T-helper 2 cell (primary cell): ENCODE results near the gene SPATA13.

Experiments used
- DNase-seq, 5 experiments: peaks; one replicate each; pipeline versions ENCODE4 v3.0.0 to v3.0.0-alpha.2; 2012 to 2022

SPATA13 gene

DNA sequence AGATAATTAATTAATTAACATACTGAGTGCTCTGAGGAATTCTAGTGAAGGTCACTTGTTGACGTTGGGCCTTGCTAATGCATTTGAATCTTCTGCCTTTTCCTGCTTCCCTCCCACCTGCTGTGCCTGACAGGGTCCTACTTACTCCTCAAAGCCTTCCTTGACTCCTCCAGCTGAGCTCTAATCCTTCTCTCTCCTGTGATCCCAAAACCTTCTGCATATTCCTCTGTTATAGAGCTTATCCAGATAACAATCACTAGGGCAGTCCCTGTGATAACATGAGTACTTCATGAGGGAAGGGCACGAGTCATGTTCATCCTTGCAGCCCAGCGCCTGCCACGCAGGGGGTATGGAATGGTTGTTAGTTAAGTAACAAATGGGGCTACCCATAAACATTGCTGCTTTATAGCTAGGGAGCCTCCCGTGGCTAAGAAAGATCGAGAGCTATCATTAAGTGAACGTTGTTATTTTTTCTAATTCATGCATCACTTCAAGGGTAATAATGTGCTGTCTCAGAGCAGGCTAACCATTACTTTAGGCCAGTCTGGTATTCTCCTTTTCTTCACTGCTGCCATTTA, 19.1 kb upstream of the SPATA13 start:
- no peak for DNase-seq

DNA sequence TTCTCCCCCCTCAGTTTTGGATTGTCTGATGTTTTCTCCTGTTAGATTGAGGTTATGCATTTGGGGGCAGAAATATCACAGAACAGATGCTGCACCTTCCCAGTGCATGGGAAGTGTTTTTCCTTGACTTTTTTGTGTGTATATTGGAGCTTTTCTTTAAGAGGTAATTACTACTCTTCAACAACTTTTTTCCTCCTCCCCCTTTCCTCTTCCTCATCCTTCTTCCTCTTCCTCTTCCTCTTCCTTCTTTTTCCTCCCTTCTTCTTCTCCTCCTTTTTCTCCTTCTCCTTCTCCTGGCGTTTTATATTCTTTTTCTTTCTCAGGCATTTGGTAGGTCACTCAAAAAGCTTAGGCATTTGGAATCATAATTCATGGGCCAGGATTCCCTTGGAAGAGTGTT, 18.1 kb upstream of the SPATA13 start:
- DNase-seq = no peak

DNA sequence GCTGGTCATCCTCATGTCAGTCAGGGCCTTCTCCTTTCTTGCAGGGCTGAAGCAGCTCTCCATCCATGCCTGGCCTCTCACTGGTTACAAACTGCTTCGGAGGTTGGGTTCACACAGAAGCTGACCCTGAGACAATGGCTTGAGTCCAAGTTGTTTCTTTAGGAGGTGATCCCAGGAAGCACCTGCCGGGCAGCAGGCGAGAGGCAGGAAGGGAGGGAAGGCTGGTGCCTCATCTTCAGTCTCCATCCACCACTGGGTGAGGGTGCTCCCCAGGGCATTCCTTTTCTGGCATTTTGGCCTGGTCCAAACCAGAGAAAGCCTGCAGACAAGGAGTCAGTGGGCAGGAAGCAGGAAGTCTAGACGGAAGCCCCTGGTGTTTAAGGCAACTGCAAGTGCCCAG, 17.6 kb upstream of the SPATA13 start:
- no peak for DNase-seq

DNA sequence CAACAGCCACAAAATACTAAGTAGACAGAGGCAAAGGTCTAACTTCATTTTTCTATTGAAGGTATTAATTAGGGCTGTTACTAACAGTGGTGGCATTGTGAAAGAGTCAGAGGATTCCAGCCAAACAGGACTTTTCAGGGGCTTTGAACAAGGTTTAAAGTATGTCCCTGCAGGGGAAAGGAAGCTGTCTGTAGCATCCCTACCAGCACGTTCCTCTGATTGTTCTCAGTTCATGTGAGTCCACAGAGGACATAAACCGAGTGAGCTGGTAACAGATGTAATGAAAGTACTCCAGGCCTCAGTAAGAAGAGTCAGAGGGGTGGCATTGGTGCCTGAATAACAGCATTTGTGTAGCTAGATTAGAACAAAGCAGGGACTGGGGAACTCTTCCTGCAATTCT, 15.3 kb upstream of the SPATA13 start:
- no peak for DNase-seq

DNA sequence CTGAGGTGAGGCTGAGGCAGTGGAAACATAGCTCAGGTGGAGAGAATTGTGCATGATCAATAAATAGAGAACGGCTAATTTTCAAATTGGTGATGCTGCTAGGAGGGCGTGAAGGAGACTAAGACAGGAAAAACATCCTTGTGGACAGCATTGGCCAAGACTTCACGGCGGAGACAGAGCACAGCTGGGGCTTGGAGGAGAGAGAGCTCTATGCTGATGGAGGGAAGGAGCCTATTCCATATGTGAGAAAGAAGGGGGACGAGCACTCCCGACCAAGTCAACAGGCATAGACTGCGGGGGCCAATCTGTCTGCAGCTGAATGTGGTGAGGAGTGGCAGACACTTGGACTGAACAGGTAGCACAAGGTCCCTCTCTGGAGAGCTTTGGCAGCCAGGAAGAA, 14.8 kb upstream of the SPATA13 start:
- no peak for DNase-seq

DNA sequence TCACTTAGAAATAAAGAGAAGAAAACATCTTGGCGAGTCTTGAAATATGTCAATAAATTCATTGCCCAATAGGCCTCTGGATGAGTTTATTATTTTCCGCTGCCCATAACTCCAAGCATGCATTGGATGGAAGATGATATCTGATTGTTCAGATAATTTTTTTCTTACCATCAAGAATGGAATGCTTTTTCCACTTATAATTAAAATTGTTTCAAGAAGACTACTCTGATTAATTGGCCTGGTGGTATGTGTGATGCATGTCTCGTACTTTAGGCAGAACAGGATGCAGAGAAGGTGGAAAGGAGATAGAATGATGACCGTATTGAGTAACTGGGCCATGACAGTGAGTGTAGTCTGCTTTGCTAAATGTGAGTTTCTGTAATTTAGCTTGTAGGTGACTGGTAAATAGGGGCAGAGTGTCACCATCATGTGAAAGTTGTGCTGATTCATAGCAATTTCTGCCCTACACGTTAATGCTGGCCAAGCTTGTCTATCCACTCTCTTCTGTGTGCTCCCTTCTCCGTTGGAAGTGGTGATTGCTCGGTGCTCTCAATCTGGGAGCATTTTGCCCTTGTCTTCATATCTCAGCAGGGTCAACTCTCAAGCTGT, 13.5 kb upstream of the SPATA13 start:
- no peak for DNase-seq

DNA sequence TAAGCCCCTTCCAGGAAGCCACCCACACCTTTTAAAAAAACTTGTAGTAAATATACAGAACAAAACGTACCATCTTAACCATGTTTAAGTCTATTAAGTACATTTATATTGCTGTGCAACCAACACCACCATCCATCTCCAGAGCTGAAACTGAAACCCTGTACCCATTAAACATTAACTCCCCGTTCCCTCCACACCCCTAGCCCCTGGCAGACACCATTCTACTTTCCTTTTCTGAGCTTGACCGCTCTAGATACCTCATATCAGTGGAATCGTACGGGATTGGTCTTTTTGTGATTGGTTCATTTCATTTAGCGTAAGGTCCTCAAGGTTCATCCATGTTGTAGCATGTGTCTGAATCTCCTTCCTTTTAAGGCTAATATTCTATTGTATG, 13.0 kb upstream of the SPATA13 start:
- no peak for DNase-seq

DNA sequence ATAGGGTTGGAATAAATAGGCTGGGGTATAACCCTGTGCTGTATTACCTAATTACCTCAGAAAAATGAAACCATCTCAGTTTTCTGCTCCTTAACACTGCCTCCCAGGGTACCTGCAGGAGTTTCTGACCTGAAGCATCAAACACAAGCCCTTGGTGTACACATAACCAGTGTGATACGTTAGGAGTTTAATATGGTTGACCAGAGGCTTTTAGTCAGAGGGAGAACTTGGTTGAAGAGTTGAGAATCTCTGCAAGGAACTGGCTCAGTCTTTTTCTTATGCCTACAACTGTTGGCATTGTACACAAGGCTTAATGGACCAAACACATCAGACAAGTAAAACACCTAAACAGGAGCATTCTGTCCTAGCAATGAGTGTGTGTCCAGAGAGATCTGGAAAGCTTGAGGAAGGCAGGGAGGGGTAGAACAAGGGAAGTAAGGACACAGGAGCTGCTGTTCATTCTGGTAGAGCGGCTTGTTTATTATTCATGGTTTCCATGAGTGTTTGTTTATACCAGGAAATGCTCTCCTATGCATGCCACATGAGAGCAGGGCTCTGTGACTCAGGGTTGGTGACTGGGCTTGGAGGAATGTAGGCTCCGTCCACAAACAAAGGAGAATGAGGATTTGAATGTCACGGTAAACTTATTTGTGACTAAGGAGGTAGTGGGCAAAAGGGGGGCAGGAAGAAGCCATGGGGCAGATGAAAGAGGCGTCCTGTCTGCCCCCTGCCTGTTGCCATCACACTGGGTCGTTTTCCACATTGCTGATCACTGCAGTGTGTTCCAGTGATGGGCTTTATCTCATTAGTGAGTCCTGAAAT, 11.9 kb upstream of the SPATA13 start:
- no peak for DNase-seq

DNA sequence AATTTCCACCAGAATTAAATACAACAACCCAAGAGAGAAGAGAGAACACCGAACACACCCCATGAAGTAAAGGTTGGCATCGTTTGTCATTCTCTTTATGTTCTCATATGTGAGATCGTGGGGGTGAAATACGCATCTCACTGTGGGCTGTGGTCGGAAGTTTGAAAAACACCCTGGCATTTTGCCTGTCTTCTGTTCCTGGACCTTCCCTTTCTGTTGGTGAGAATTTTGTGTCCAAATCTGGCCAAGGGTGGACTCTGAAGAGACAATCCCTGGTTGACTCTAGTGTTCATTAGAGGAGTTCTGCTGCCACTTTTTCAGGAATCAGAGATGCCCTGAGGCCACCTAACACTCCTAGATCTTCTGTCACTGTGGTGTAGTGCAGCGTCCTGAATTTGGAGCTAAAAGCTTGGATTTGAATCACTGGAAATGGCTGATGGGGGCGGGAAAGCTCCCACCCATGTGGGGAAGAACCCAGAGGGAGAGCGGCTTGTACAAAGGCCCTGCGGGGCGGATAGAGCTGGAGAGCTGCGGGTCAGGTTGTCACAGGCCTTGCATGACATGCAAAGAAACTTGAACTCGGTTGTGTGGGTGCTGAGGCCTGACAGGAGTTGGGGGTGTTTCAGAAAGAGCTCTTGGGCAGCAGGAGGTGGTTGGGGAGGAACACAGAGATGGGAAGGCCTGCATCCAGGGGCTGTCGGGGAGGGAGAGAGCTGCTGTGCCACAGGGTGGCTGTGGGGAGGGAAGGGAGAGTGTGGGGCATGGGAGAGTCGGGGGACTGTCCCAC, 11.1 kb upstream of the SPATA13 start:
- DNase-seq = no peak

DNA sequence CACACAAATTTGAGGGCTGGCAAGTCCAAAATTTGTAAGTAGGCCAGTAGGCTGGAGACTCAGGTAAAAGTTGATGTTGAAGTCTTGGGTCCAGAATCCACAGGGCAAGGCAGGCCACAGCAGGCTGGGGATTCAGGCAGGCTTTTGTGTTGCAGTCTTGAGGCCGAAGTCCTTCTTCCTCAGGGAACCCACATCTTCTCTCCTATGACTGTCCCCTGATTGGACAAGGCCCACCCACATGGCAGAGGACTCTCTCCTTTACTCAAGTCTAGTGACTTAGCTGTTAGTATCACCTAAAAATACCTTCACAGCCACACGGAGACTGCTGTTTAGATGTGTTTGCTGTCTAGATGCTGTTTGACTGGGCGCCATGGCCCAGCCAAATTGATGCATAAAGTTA, 9.9 kb upstream of the SPATA13 start:
- DNase-seq = no peak

DNA sequence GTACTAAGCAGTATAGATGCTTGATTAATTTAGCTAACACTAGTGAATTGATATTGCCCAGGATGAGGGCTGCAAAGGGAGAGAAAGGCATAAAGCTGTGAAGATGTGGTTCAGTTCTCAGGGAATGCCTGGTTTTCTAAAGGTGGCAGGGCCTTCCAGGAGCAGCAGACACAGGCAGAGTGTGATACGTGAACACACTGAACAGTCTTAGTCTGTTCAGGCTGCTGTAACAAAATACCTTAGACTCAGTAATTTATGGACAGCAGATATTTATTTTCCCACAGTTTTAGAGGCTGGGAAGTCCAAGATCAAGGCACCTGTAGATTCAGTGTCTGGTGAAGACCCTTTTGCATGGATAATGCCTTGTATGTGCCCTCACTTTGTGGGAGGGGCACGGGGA, 8.7 kb upstream of the SPATA13 start:
- DNase-seq = no peak

DNA sequence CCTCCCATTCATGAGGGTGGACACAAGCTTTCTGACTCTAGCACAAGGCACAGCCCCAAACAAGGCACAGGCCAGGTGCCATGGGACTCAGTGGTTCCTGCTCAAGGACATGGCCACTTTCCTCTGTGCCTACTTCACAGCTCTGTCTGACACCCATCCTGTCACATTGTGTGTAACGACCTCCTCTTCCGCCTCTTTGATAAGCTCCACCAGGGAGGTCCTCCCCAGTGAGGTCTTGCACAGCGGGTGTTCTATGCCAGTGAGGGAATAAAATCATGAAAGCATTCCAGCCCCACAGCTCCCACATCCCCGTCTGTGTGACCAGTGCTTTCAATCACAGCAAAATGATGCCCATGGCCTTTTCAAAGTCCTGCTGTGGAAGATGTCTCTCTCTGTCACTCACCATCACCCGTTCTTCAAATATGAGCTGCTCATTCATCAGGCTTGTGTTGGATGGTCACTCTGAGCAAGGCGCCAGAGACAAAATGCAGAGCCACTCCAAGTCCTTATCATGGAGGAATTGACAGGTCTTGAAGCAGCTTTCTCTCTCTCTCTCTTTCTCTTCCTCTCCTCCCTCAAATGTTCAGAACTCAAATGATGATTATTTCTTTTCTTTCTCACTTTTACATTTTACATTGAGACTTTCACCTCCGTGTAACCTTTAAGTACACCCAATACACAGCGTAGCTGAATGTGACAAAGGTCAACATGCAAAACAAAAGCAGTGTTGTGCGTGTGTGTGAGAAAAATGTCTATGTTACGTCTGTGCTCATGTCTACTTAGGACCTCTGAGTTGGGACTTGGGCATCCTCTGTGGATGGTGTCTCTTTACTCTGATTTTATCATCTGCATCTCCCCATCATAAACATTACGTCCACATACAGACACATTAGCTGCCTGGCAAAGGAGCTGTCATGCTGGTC, 8.0 kb upstream of the SPATA13 start:
- no peak for DNase-seq

DNA sequence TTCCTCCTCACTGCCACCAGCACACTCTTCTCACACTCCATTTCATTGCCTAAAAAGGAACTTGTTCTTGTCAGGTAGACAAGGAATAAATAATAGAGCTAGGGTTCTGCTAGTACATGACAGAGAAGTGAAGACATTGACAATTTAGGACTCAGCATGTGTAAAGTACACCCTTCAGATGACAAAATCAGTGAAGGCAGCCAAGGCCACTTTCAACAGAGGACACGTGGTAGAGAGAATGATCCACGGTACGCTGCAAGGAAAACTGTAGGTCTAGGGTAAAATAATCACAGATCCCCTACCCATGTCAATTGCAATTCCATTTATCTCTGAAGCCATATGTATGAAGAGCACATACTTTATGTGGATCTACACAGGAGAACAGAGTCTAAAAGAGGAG, 7.2 kb upstream of the SPATA13 start:
- no peak for DNase-seq

DNA sequence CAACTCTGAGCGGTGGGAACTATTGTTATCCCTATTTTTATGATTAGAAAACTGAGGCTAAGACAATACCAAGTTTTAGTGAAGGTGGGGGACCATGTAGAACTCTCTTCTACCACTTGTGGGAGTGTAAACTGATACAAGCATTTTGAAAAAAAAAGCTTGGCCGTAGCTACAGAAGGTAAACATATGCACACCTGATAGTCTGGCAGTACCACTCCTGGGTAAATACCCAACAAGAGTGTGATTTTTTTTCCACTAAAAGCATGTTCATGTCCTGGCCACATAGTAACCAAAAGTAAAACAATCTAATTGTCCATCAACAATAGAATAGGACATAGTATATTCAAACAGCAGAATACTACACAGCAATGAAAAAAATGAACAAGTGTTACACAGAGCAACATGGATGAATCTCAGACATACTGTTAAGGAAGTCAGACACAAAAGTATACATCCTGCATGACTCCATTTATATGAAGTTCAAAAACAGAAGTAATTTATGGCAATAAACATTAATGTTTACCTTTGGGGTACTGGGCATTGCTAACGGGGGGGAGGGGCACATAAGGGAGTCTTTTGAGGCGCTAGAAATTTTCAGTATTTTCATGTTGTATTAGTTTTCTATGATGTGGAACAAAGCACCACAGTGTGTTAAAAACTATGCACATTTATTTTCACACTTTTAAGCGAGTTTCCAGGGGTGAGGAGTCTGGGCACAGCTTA, 6.4 kb upstream of the SPATA13 start:
- DNase-seq = no peak

DNA sequence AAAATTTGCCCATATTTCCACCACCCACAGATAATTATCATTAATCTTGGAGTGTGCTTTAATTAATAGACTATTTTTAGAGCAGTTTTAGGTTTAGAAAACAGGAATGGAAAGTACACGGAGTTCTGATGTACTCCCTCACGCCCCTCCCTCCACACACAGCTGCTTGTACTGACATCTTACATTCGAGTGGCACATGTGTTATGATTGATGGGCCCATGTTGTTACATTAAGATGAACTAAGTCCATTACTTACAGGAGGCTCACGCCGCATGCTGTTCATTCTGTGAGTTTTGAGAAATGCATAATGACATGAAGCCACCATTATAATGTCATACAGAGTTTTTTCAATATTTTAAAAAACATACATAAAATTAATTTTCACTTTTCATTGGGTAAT, 1.2 kb upstream of the SPATA13 start:
- DNase-seq = no peak

DNA sequence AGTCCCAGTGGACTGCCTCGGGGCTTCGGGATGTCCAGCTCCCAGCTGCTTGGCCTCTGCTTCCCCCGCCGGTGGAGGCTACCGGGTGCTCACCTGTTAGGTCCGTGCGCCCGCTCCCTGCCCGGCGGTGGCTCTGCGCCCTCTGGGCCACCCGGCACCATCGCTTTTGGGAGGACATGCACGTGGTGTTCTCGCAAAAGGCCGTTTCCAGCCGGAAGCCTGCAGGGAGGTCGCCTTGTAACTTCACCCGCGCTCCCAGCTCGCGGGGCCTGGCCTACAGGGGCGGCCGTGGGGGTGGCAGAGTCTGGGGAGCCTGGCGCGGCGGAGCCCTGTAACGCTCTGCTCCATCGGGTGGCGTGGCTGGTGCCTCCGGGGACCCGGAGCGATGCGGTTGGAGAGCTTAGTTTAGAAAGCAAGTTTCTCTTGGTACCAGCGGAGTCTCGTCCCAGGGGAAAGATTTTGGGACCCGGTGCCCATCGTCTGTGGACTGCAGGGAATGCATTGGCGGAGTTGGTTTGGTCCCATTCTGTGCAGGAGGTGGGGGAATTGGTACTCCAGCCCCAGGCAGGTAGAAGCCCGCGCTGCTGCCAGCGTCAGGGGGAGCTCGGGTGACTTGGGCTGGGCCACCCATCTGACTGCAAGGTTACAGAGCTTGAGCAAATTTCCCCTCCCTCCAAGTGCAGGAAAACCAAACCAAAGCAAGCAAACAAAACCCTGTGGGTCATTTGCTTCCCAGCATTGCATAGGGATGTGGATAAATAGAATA, 673 bp downstream of the SPATA13 start:
- DNase-seq = peak; percentile 7 to 54 (median 16)

DNA sequence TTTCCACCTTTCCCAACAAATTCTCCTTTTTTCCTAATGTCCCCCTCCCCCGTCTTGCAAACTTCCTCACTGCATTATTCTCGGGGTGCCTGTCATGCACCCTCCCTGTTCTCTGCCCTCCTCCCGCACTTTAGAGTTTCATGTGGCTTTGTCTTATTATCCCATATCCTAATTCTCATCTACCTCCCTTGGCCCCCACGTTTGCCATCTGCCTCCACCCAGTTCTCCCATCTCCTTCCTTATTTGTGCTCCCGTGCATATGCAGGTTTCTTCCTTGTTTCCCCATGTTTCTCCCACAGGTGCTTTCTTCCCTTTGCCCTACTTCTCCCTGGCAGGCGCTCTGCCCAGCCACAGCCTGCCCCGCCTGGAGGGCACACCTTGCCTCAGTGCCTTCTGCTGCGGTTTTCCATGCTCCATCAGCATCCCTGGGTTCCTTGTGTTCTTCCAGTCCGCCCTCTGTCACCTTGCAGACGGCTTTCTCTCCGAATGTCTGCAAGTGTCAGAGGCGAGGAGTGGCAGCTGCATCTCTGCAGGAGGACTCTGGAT, 1.5 kb downstream of the SPATA13 start:
- DNase-seq = no peak

DNA sequence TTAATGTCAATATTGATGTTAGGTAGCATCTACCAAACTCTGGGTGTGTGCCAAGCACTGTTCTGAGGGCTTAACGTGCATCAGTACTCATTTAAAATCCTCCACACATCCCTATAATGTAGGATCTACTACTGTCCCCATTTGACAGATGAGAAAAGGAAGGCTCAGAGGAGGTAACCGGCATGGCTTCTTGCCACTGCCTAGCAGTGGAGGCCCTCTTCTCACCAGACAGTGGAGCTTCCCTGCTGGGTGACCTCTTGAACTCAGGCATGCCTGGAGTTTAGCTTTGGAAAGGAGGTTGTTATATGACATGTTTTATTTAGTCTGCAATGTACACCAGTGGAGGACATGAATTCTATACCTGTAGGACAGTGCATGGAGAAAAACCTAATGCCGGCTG, 2.1 kb downstream of the SPATA13 start:
- DNase-seq = no peak

DNA sequence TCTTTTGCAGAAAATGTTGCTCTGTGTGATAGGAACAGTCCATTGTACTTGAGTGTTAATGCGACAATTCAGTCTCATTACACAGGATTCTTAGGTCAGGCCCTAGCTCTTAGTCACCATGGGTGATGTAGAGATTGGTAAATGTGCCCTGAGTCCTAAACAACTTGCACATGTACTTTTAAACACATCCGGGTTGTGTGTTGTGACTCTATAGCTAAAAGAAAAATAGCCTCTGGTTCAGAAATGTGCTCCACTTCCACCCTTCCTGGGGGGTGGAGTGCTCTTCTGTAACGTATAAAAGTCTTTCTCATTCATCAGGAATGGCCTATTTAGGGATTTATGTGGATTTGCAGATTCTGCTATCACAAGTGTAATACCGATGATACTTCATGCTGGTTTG, 5.2 kb downstream of the SPATA13 start:
- no peak for DNase-seq

DNA sequence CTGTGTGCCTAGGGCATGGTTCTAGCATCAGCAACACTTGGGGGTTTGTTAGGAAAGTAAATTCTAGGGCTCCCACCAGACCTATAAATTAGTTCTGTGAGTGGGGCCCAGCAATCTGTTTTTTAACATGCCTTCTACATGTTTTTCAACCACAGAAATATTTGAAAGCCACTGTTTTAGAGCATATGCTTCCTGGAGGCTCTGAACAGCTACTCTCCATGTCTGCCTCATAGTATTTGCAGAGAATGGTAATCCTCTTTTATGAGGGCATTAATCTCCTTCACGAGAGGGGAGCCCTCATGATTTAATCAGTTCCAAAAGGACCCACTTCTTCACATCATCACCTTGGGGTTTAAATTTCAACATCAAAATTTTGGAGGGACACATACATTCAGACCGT, 6.0 kb downstream of the SPATA13 start:
- DNase-seq = no peak
